D341Med (cell line): Measurements from ENCODE around the gene ADAMTSL5.
A peak's percentile ranks its signal among the peaks of the same experiment; 100 is the strongest.
"Not testable (repeated sequence)": the region's sequence is repeated elsewhere in the genome, so short reads cannot be mapped to it uniquely, and the experiment has no call there.

Source experiments
- DNase-seq: peaks from one replicate; pipeline ENCODE4 v3.0.0; 2012; ENCODE audit warnings: low spot score

Gene ADAMTSL5

GRCh38 chr19:1478934-1479707, 33.7 kb downstream of the ADAMTSL5 start, which contains the start of gene C19orf25:
Gene C19orf25, minus strand, starts transcription at chr19:1479215. Its CDS starts 312 bp downstream, at chr19:1478903.
- peak; percentile 97 for DNase-seq

- DNase-seq: not testable (repeated sequence)
Observed at GRCh38 chr19:1477056-1477455, 35.8 kb downstream of the ADAMTSL5 start.

- DNase-seq: no peak
Observed at GRCh38 chr19:1475751-1476437, 36.9 kb downstream of the ADAMTSL5 start.

GRCh38 chr19:1474765-1475351, 38.0 kb downstream of the ADAMTSL5 start:
- DNase-seq: no peak

GRCh38 chr19:1474011-1474764, 38.6 kb downstream of the ADAMTSL5 start:
- no peak for DNase-seq

GRCh38 chr19:1473085-1473851, 39.6 kb downstream of the ADAMTSL5 start:
- no peak for DNase-seq

- no peak for DNase-seq
Observed at GRCh38 chr19:1472231-1473084, 40.4 kb downstream of the ADAMTSL5 start.

GRCh38 chr19:1471515-1472160, 41.2 kb downstream of the ADAMTSL5 start:
- peak; percentile 67 for DNase-seq

GRCh38 chr19:1471010-1471514, 41.8 kb downstream of the ADAMTSL5 start:
- peak; percentile 64 for DNase-seq

- DNase-seq: peak; percentile 96
Observed at GRCh38 chr19:1470305-1471009, 42.4 kb downstream of the ADAMTSL5 start.

- DNase-seq: no peak
Observed at GRCh38 chr19:1470055-1470304, 42.8 kb downstream of the ADAMTSL5 start.

GRCh38 chr19:1469255-1470054, 43.4 kb downstream of the ADAMTSL5 start:
- peak; percentile 81 for DNase-seq

- DNase-seq: peak; percentile 79
Observed at GRCh38 chr19:1468821-1469254, 44.0 kb downstream of the ADAMTSL5 start.

GRCh38 chr19:1468274-1468820, 44.5 kb downstream of the ADAMTSL5 start:
- DNase-seq: no peak

GRCh38 chr19:1467490-1468273, 45.1 kb downstream of the ADAMTSL5 start:
- no peak for DNase-seq

GRCh38 chr19:1467215-1467489, 45.7 kb downstream of the ADAMTSL5 start:
- no peak for DNase-seq

GRCh38 chr19:1466461-1467214, 46.2 kb downstream of the ADAMTSL5 start:
- no peak for DNase-seq
